H9 (cell line): ENCODE data around the gene BTN3A1. TPM values are rescaled to one million over a fixed set of nuclear protein-coding genes. Genes with fewer than 3 reads are reported as not detected.

Experiments
- DNase-seq: peaks from one replicate; pipeline ENCODE4 v3.0.0-alpha.2; 2017
- H2AFZ ChIP-seq: one replicate; pipeline ENCODE4 v1.6.1; 2013; ENCODE audit warnings: mild to moderate bottlenecking, low read length, control low read depth, moderate library complexity
- H2AK5ac ChIP-seq: 2 replicates; pipeline ENCODE4 v1.6.1; 2013; ENCODE audit warnings: low read length, control low read depth, mixed read lengths; ENCODE audit not compliant: insufficient read length
- H2BK120ac ChIP-seq: one replicate; pipeline ENCODE4 v1.6.1; 2013; ENCODE audit warnings: low read depth, mild to moderate bottlenecking, low read length, control low read depth, inconsistent platforms; ENCODE audit not compliant: poor library complexity, severe bottlenecking
- H2BK12ac ChIP-seq: 2 replicates; pipeline ENCODE4 v1.6.1; 2013; ENCODE audit warnings: low read length, control low read depth, mixed read lengths, low read depth; ENCODE audit not compliant: insufficient read length
- H2BK15ac ChIP-seq: 2 replicates; pipeline ENCODE4 v1.6.1; 2013; ENCODE audit warnings: low read depth, low read length, control low read depth
- H2BK20ac ChIP-seq: one replicate; pipeline ENCODE4 v1.6.1; 2013; ENCODE audit warnings: low read depth, mild to moderate bottlenecking, low read length, control low read depth, inconsistent platforms; ENCODE audit not compliant: poor library complexity, severe bottlenecking
- H2BK5ac ChIP-seq: 2 replicates; pipeline ENCODE4 v1.6.1; 2013; ENCODE audit warnings: low read length, control low read depth, mixed read lengths; ENCODE audit not compliant: insufficient read length
- H3K14ac ChIP-seq: 2 replicates; pipeline ENCODE4 v1.6.1; 2013; ENCODE audit warnings: low read length, control low read depth; ENCODE audit not compliant: insufficient read depth
- H3K18ac ChIP-seq: 2 replicates; pipeline ENCODE4 v1.6.1; 2013; ENCODE audit warnings: low read depth, mild to moderate bottlenecking, mixed read lengths, low read length, control low read depth; ENCODE audit not compliant: insufficient read length
- H3K23ac ChIP-seq: 2 replicates; pipeline ENCODE4 v1.6.1; 2013; ENCODE audit warnings: low read length, control low read depth, mixed read lengths, low read depth; ENCODE audit not compliant: insufficient read length
- H3K23me2 ChIP-seq: 2 replicates; pipeline ENCODE4 v1.6.1; 2013; ENCODE audit warnings: low read depth, mild to moderate bottlenecking, mixed read lengths, low read length, control low read depth; ENCODE audit not compliant: insufficient read length, poor library complexity, severe bottlenecking
- H3K27ac ChIP-seq: 2 replicates; pipeline ENCODE4 v1.5.1; 2013; ENCODE audit warnings: low read length, control low read depth, mixed read lengths, low read depth; ENCODE audit not compliant: insufficient read length
- H3K27me3 ChIP-seq: 2 replicates; pipeline ENCODE4 v1.6.1; 2013; ENCODE audit warnings: low read length, control low read depth, inconsistent platforms; ENCODE audit not compliant: insufficient read depth
- H3K4ac ChIP-seq: 2 replicates; pipeline ENCODE4 v1.6.1; 2013; ENCODE audit warnings: low read depth, mild to moderate bottlenecking, control low read depth, inconsistent platforms, low read length, moderate library complexity
- H3K4me1 ChIP-seq: 2 replicates; pipeline ENCODE4 v1.6.1; 2013; ENCODE audit warnings: low read length, control low read depth, inconsistent platforms; ENCODE audit not compliant: insufficient read depth
- H3K4me2 ChIP-seq: 2 replicates; pipeline ENCODE4 v1.6.1; 2013; ENCODE audit warnings: low read length, control low read depth, mixed read lengths; ENCODE audit not compliant: insufficient read length, insufficient read depth
- H3K56ac ChIP-seq: 2 replicates; pipeline ENCODE4 v1.6.1; 2013; ENCODE audit warnings: low read depth, mild to moderate bottlenecking, mixed read lengths, low read length, control low read depth; ENCODE audit not compliant: insufficient read length
- H3K79me1 ChIP-seq: 2 replicates; pipeline ENCODE4 v1.6.1; 2013; ENCODE audit warnings: low read depth, mild to moderate bottlenecking, moderate library complexity, low read length, control low read depth, inconsistent platforms; ENCODE audit not compliant: insufficient read depth, poor library complexity, severe bottlenecking
- H3K79me2 ChIP-seq: 2 replicates; pipeline ENCODE4 v1.6.1; 2013; ENCODE audit warnings: low read length, control low read depth, inconsistent platforms; ENCODE audit not compliant: insufficient read depth
- H3K9ac ChIP-seq: 2 replicates; pipeline ENCODE4 v1.6.1; 2013; ENCODE audit warnings: low read length, control low read depth, mixed read lengths; ENCODE audit not compliant: insufficient read length; ENCODE audit errors: extremely low read depth
- H3K9me3 ChIP-seq: one replicate; pipeline ENCODE4 v1.6.1; 2013; ENCODE audit warnings: low read depth, low read length, inconsistent platforms; ENCODE audit not compliant: control insufficient read depth
- H3T11ph ChIP-seq: one replicate; pipeline ENCODE4 v1.6.1; 2013; ENCODE audit warnings: mild to moderate bottlenecking, low read length, control low read depth, inconsistent platforms
- H4K20me1 ChIP-seq: one replicate; pipeline ENCODE4 v1.6.1; 2013; ENCODE audit not compliant: control insufficient read depth, insufficient read length, insufficient read depth
- H4K5ac ChIP-seq: 2 replicates; pipeline ENCODE4 v1.6.1; 2013; ENCODE audit warnings: low read depth, mild to moderate bottlenecking, mixed read lengths, low read length, control low read depth; ENCODE audit not compliant: insufficient read length
- H4K8ac ChIP-seq: replicated peaks from 2 replicates; pipeline ENCODE4 v1.6.1; 2013; ENCODE audit warnings: low read length, control low read depth, mixed read lengths, low read depth; ENCODE audit not compliant: insufficient read length
- H4K91ac ChIP-seq: 2 replicates; pipeline ENCODE4 v1.6.1; 2013; ENCODE audit warnings: low read depth, mild to moderate bottlenecking, moderate library complexity, mixed read lengths, low read length, control low read depth; ENCODE audit not compliant: insufficient read length
- H3K27ac Mint-ChIP-seq, 3 experiments: 2 replicates in 2 of 3; 3 replicates in 1 of 3; pipeline ENCODE4 v1.8.0; 2020 to 2021; ENCODE audit warnings: mixed read lengths in 3 of 3, mild to moderate bottlenecking in 1 of 3, moderate library complexity in 1 of 3
- H3K27me3 Mint-ChIP-seq: 2 replicates; pipeline ENCODE4 v1.8.0; 2021; ENCODE audit warnings: low read depth, mild to moderate bottlenecking, moderate library complexity, mixed read lengths
- H3K36me3 Mint-ChIP-seq, 3 experiments: 2 replicates in 2 of 3; 3 replicates in 1 of 3; pipeline ENCODE4 v1.8.0; 2020 to 2021; ENCODE audit warnings: low read depth in 3 of 3, mixed read lengths in 3 of 3; ENCODE audit not compliant: insufficient read depth in 1 of 3
- H3K4me1 Mint-ChIP-seq, 2 experiments: 2 replicates each; pipeline ENCODE4 v1.8.0; 2020; ENCODE audit warnings: mixed read lengths in 2 of 2
- H3K4me3 Mint-ChIP-seq, 2 experiments: 2 replicates in 1 of 2; 3 replicates in 1 of 2; pipeline ENCODE4 v1.8.0; 2020 to 2021; ENCODE audit warnings: mild to moderate bottlenecking in 2 of 2, mixed read lengths in 2 of 2, moderate library complexity in 1 of 2
- H3K9me3 Mint-ChIP-seq, 2 experiments: 2 replicates in 1 of 2; 3 replicates in 1 of 2; pipeline ENCODE4 v1.8.0; 2020; ENCODE audit warnings: mild to moderate bottlenecking in 2 of 2, mixed read lengths in 2 of 2, moderate library complexity in 1 of 2
- WGBS: extraction: QIAGEN DNeasy Blood & Tissue Kit; methylation state at CpG from one replicate; pipeline ENCODE4 v1.1.7; 2013; ENCODE audit warnings: missing lambda C conversion rate, low lambda C conversion rate, mixed read lengths; ENCODE audit not compliant: insufficient read length; ENCODE audit errors: extremely low coverage; 5-methylcytosine and 5-hydroxymethylcytosine counted together
- total RNA-seq: library from RNA; stranded (reverse); gene quantifications from 2 replicates; pipeline ENCODE4 v1.2.1, GENCODE V29; 2021
- TF ChIP-seq, protein P1 (sequence below): fragments of 200-600 bp; sonication (generic); conservative IDR thresholded peaks from 3 replicates; pipeline ENCODE4 v1.8.0; 2021; ENCODE audit warnings: antibody characterized with exemption, mild to moderate bottlenecking

The BTN3A1 gene
- total RNA-seq, 1 experiment from 2014 or later = 2.5 TPM

DNA sequence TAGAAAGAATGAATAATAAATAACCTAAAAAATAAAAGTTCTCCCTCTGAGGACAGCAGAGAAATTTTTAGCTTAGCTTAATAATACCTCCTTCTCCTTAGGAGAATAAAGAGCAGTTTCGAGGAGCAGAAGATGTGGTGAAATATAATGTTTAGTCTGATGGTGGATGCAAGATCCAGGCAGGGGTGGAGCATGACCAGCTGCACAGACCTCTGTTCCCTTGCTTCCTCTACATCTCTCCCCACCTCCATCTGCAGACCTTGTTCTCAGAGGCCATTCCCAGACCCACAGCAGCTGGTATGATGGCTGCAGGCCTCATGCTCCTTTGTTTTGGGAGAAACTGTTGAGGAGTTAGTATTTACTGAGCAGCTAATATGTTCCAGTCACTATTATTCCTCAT lies 35.6 kb upstream of the BTN3A1 start:
- no CpG with 5 or more reads among the region's 1 CpG for WGBS
- Histone ChIP-seq H3K27me3 (no peaks in the 10 kb centered on the region), H3K23me2 (no peaks in the 10 kb centered on the region), H2AK5ac (no peak overlapping the region), H2BK15ac (no peak overlapping the region), H3T11ph (no peak overlapping the region), H3K9me3 (no peaks in the 10 kb centered on the region), H2BK12ac (no peak overlapping the region), H4K91ac (no peak overlapping the region), H2AFZ (no peak overlapping the region), H3K18ac (no peak overlapping the region), H3K14ac (no peak overlapping the region), H4K8ac (no peak overlapping the region), H4K5ac (no peak overlapping the region), H3K79me2 (no peaks in the 10 kb centered on the region), H3K9ac (no peak overlapping the region), H3K23ac (no peak overlapping the region), H2BK20ac (no peak overlapping the region), H3K56ac (no peak overlapping the region), H3K4me1 (no peaks in the 10 kb centered on the region), H4K20me1 (no peaks in the 10 kb centered on the region), H3K27ac (no peak overlapping the region), H2BK120ac (no peak overlapping the region), H3K4ac (no peak overlapping the region), H2BK5ac (no peak overlapping the region), H3K79me1 (no peaks in the 10 kb centered on the region), H3K4me2 (no peak overlapping the region)
- TF ChIP-seq, protein P1, sequence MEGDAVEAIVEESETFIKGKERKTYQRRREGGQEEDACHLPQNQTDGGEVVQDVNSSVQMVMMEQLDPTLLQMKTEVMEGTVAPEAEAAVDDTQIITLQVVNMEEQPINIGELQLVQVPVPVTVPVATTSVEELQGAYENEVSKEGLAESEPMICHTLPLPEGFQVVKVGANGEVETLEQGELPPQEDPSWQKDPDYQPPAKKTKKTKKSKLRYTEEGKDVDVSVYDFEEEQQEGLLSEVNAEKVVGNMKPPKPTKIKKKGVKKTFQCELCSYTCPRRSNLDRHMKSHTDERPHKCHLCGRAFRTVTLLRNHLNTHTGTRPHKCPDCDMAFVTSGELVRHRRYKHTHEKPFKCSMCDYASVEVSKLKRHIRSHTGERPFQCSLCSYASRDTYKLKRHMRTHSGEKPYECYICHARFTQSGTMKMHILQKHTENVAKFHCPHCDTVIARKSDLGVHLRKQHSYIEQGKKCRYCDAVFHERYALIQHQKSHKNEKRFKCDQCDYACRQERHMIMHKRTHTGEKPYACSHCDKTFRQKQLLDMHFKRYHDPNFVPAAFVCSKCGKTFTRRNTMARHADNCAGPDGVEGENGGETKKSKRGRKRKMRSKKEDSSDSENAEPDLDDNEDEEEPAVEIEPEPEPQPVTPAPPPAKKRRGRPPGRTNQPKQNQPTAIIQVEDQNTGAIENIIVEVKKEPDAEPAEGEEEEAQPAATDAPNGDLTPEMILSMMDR = no peak
- H3K9me3 Mint-ChIP-seq = no peaks in the 10 kb centered on the region
- H3K4me3 Mint-ChIP-seq = no peak overlapping the region
- no peaks in the 10 kb centered on the region for H3K4me1 Mint-ChIP-seq
- H3K36me3 Mint-ChIP-seq = no peaks in the 10 kb centered on the region
- DNase-seq = no peak
- H3K27ac Mint-ChIP-seq = no peak overlapping the region
- H3K27me3 Mint-ChIP-seq = no peaks in the 10 kb centered on the region
